Endodermal cell (in vitro differentiated cells): ENCODE data around the gene EPHA4. TPM values are rescaled to one million over a fixed set of nuclear protein-coding genes. Genes with fewer than 3 reads are reported as not detected.

Experiments used
- DNase-seq: peaks from one replicate; pipeline ENCODE4 v3.0.0-alpha.2; 2017
- H3K27ac ChIP-seq: 2 replicates; pipeline ENCODE4 v1.5.1; 2013; ENCODE audit warnings: mild to moderate bottlenecking, low read depth, low read length, moderate library complexity
- H3K27me3 ChIP-seq: 2 replicates; pipeline ENCODE4 v1.6.1; 2013; ENCODE audit warnings: mild to moderate bottlenecking, low read length, moderate library complexity; ENCODE audit not compliant: insufficient read depth, control insufficient read depth, poor library complexity, severe bottlenecking
- H3K36me3 ChIP-seq: 2 replicates; pipeline ENCODE4 v1.7.0; 2013; ENCODE audit warnings: mild to moderate bottlenecking, low read length, moderate library complexity; ENCODE audit not compliant: control insufficient read depth, insufficient read depth
- H3K4me1 ChIP-seq: one replicate; pipeline ENCODE4 v1.7.0; 2013; ENCODE audit warnings: low read length; ENCODE audit not compliant: control insufficient read depth, insufficient read depth
- H3K4me3 ChIP-seq: 2 replicates; pipeline ENCODE4 v1.5.1; 2013; ENCODE audit warnings: mild to moderate bottlenecking, low read length, moderate library complexity
- H3K9ac ChIP-seq: 2 replicates; pipeline ENCODE4 v1.6.1; 2013; ENCODE audit warnings: mild to moderate bottlenecking, low read length, moderate library complexity; ENCODE audit not compliant: poor library complexity, severe bottlenecking; ENCODE audit errors: extremely low read depth
- H3K9me3 ChIP-seq: 2 replicates; pipeline ENCODE4 v1.6.1; 2013; ENCODE audit warnings: mild to moderate bottlenecking, low read length, moderate library complexity; ENCODE audit not compliant: control insufficient read depth
- H3K27ac Mint-ChIP-seq: 2 replicates; pipeline ENCODE4 v1.8.0; 2020; ENCODE audit warnings: mixed read lengths
- H3K27me3 Mint-ChIP-seq: 2 replicates; pipeline ENCODE4 v1.8.0; 2021; ENCODE audit warnings: mild to moderate bottlenecking, mixed read lengths; ENCODE audit not compliant: insufficient read depth
- H3K36me3 Mint-ChIP-seq: 2 replicates; pipeline ENCODE4 v1.8.0; 2020; ENCODE audit warnings: low read depth, mixed read lengths
- H3K4me1 Mint-ChIP-seq: 2 replicates; pipeline ENCODE4 v1.8.0; 2020; ENCODE audit warnings: mixed read lengths
- H3K4me3 Mint-ChIP-seq: 2 replicates; pipeline ENCODE4 v1.8.0; 2020; ENCODE audit warnings: mild to moderate bottlenecking, moderate library complexity, mixed read lengths
- H3K9me3 Mint-ChIP-seq: 2 replicates; pipeline ENCODE4 v1.8.0; 2020; ENCODE audit warnings: mild to moderate bottlenecking, mixed read lengths
- WGBS, 2 experiments: methylation state at CpG; one replicate each; pipeline versions ENCODE4 v1.1.5 to v1.1.7; 2013; ENCODE audit warnings: missing lambda C conversion rate in 2 of 2, mixed read lengths in 1 of 2; ENCODE audit not compliant: insufficient coverage in 1 of 2, insufficient read length in 1 of 2; 5-methylcytosine and 5-hydroxymethylcytosine counted together
- total RNA-seq, 2 donors: library from RNA; stranded (reverse); fragmentation: NEBNext Ultra II Directional in 1 of 2; extraction: Animal tissue kit (Norgen Biotek cat#: 25700) in 1 of 2; gene quantifications; 2 replicates in 1 of 2; 3 replicates in 1 of 2; pipeline ENCODE4 v1.2.1, GENCODE V29; 2021
- TF ChIP-seq, protein P1 (sequence below): fragments of 200-600 bp; sonication (generic); conservative IDR thresholded peaks from 2 replicates; pipeline ENCODE4 v1.5.0; 2021; ENCODE audit warnings: antibody characterized with exemption, mild to moderate bottlenecking

The EPHA4 gene
- total RNA-seq, 2 donors from 2014 or later: 74.1 to 87.3 TPM

- H3K27ac ChIP-seq: no peak overlapping the region
- DNase-seq: no peak
Measured at GRCh38 chr2:221517146-221517695, 54.9 kb downstream of the EPHA4 start.

DNA sequence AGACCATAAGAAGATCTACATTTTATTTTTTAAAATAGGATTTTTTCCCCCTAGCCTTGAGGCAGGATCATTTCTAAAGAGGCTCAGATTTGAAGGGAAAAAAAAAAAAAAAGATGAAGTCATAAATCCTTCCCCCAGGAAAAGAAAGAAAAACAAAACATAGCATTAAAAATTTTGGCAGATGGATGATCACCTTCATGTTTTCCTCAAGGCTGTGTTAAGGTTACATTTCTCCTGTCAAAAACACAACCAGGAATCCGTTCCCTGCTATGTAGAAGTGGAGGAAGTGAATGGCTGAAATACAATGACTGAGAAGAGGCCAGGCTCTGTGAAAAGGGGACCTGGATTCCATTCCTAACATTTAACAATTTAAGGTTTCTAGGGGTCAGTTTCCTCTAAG, 56.2 kb downstream of the EPHA4 start:
- no peaks in the 10 kb centered on the region for H3K9me3 Mint-ChIP-seq
- H3K9me3 ChIP-seq: no peaks in the 10 kb centered on the region
- no peak for DNase-seq
- H3K36me3 ChIP-seq: peaks cover 13% of the 10 kb centered on the region
- H3K27me3 Mint-ChIP-seq: no peaks in the 10 kb centered on the region
- peaks cover 11% of the 10 kb centered on the region for H3K4me1 ChIP-seq
- H3K27ac Mint-ChIP-seq: no peak overlapping the region
- H3K4me3 ChIP-seq: no peak overlapping the region
- H3K9ac ChIP-seq: no peak overlapping the region
- H3K4me1 Mint-ChIP-seq: peaks cover 31% of the 10 kb centered on the region
- whole genome bisulfite sequencing, 2 experiments: 85% methylated on average over 1 of the region's 1 CpG; no CpG with 5 or more reads in 1 of the 2 experiments
- peaks cover 3% of the 10 kb centered on the region for H3K36me3 Mint-ChIP-seq
- H3K27me3 ChIP-seq: no peaks in the 10 kb centered on the region
- TF ChIP-seq, protein P1, sequence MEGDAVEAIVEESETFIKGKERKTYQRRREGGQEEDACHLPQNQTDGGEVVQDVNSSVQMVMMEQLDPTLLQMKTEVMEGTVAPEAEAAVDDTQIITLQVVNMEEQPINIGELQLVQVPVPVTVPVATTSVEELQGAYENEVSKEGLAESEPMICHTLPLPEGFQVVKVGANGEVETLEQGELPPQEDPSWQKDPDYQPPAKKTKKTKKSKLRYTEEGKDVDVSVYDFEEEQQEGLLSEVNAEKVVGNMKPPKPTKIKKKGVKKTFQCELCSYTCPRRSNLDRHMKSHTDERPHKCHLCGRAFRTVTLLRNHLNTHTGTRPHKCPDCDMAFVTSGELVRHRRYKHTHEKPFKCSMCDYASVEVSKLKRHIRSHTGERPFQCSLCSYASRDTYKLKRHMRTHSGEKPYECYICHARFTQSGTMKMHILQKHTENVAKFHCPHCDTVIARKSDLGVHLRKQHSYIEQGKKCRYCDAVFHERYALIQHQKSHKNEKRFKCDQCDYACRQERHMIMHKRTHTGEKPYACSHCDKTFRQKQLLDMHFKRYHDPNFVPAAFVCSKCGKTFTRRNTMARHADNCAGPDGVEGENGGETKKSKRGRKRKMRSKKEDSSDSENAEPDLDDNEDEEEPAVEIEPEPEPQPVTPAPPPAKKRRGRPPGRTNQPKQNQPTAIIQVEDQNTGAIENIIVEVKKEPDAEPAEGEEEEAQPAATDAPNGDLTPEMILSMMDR: no peak
- H3K27ac ChIP-seq: no peak overlapping the region
- no peak overlapping the region for H3K4me3 Mint-ChIP-seq

More at GRCh38 chr2:221517146-221517695, 54.9 kb downstream of the EPHA4 start:
- Histone ChIP-seq H3K9ac (no peak overlapping the region), H3K9me3 (no peaks in the 10 kb centered on the region), H3K4me1 (peaks cover 11% of the 10 kb centered on the region), H3K4me3 (no peak overlapping the region), H3K36me3 (peaks cover 16% of the 10 kb centered on the region), H3K27me3 (no peaks in the 10 kb centered on the region)
- H3K4me1 Mint-ChIP-seq: peaks cover 39% of the 10 kb centered on the region
- no peaks in the 10 kb centered on the region for H3K27me3 Mint-ChIP-seq
- H3K4me3 Mint-ChIP-seq: no peak overlapping the region
- 88 to 96% methylated on average over 4 of the region's 4 CpGs for WGBS, 2 experiments
- H3K27ac Mint-ChIP-seq: no peak overlapping the region
- H3K36me3 Mint-ChIP-seq: peaks cover 8% of the 10 kb centered on the region
- no peaks in the 10 kb centered on the region for H3K9me3 Mint-ChIP-seq
- TF ChIP-seq, protein P1: no peak

- Mint-ChIP-seq H3K27ac (no peak overlapping the region), H3K4me3 (no peak overlapping the region), H3K27me3 (no peaks in the 10 kb centered on the region), H3K4me1 (peaks cover 19% of the 10 kb centered on the region), H3K36me3 (peaks cover 3% of the 10 kb centered on the region), H3K9me3 (no peaks in the 10 kb centered on the region)
- Histone ChIP-seq H3K9me3 (no peaks in the 10 kb centered on the region), H3K36me3 (peaks cover 13% of the 10 kb centered on the region), H3K9ac (no peak overlapping the region), H3K27ac (no peak overlapping the region), H3K4me1 (peaks cover 11% of the 10 kb centered on the region), H3K4me3 (no peak overlapping the region), H3K27me3 (no peaks in the 10 kb centered on the region)
- 91 to 92% methylated on average over 2 to 5 of the region's 5 CpGs for WGBS, 2 experiments
- DNase-seq: no peak
- TF ChIP-seq, protein P1: no peak
Measured at GRCh38 chr2:221514305-221515040, 57.6 kb downstream of the EPHA4 start.
